ENCODE results near the gene KCNE3. TPM values are rescaled to one million over a fixed set of nuclear protein-coding genes. Genes with fewer than 3 reads are reported as not detected.

KCNE3 gene
- total and polyA plus RNA-seq, 2 experiments from 2014 or later: 2.3 to 10.6 TPM

GRCh38 chr11:74465291-74465708 is 2.0 kb downstream of the KCNE3 start (continued):
- no peak for TF ChIP-seq CTCF (conservative IDR thresholded peaks at IDR 0.05; ENCODE audit: low read depth in 2 of 2)
- no peak for TF ChIP-seq ZNF331 (CRISPR knock-in tag; IDR thresholded peaks at IDR 0.05; ENCODE audit: low read depth)
- no peak for TF ChIP-seq CREB1 (CRISPR knock-in tag; IDR thresholded peaks at IDR 0.05; ENCODE audit: low read depth)
- no peak for TF ChIP-seq NANOG (IDR thresholded peaks at IDR 0.05; ENCODE audit: borderline replicate concordance)
- no peak for TF ChIP-seq ETS1 (IDR thresholded peaks at IDR 0.05)
- no peak for TF ChIP-seq JUNB (IDR thresholded peaks at IDR 0.05; ENCODE audit: unreplicated experiment)

- Mint-ChIP-seq H3K4me1 (peaks cover 21% of the 10 kb centered on the region), H3K27ac (no peak overlapping the region), H3K4me3 (no peak overlapping the region), H3K27me3 (ENCODE audit: insufficient read depth, low read depth, poor library complexity) (peaks cover 11% of the 10 kb centered on the region), H3K9me3 (no peaks in the 10 kb centered on the region), H3K36me3 (ENCODE audit: low read depth) (no peaks in the 10 kb centered on the region)
- peaks cover 11% of the 10 kb centered on the region; the same call in 1 of the 2 replicates for H3K27me3 ChIP-seq (ENCODE audit: insufficient read depth)
- ATAC-seq: no peak
- DNase-seq (ENCODE audit: low spot score): no peak
- H3K4me3 ChIP-seq: no peak overlapping the region
- no peaks in the 10 kb centered on the region for H4K20me1 ChIP-seq (replicated peaks; ENCODE audit: insufficient read depth)
- H3K4me1 ChIP-seq (ENCODE audit: insufficient read depth): peaks cover 23% of the 10 kb centered on the region
- H3K27ac ChIP-seq (ENCODE audit: low read depth): no peak overlapping the region
- no peaks in the 10 kb centered on the region for H3K36me3 ChIP-seq (ENCODE audit: insufficient read depth)
- H3F3A ChIP-seq (replicated peaks; ENCODE audit: low read depth): no peaks in the 10 kb centered on the region
- peaks cover 19% of the 10 kb centered on the region for H3K9me2 ChIP-seq (ENCODE audit: insufficient read depth)
- H3K4me2 ChIP-seq: no peak overlapping the region
- no peak overlapping the region for H2AFZ ChIP-seq
- H3K79me2 ChIP-seq (replicated peaks; ENCODE audit: insufficient read depth): no peaks in the 10 kb centered on the region
- TF ChIP-seq ETS1 (IDR thresholded peaks at IDR 0.05): no peak
- TF ChIP-seq POLR2AphosphoS5 (IDR thresholded peaks at IDR 0.05; ENCODE audit: low read depth): no peak
- no peak for TF ChIP-seq ZNF331 (CRISPR knock-in tag; IDR thresholded peaks at IDR 0.05; ENCODE audit: low read depth)
- TF ChIP-seq ZNF462 (CRISPR knock-in tag; IDR thresholded peaks at IDR 0.05): no peak
- TF ChIP-seq JUNB (IDR thresholded peaks at IDR 0.05; ENCODE audit: unreplicated experiment): no peak
- TF ChIP-seq CTCF (conservative IDR thresholded peaks at IDR 0.05; ENCODE audit: low read depth in 2 of 2): no peak
- TF ChIP-seq EZH2phosphoT487 (IDR thresholded peaks at IDR 0.05; ENCODE audit: unreplicated experiment): no peak
Observed at GRCh38 chr11:74464746-74465145, 2.6 kb downstream of the KCNE3 start.
